ENCODE results near the gene PDP2. TPM values are rescaled to one million over a fixed set of nuclear protein-coding genes. Genes with fewer than 3 reads are reported as not detected.

PDP2 gene
- total RNA-seq, 1 experiment from 2014 or later = 42.0 TPM

GRCh38 chr16:66913711-66914110 lies 33.4 kb downstream of the PDP2 start:
- intact Hi-C loops (cut with micrococcal nuclease; ENCODE audit: unreplicated experiment) = no loop called here
- H3K9me3 ChIP-seq (ENCODE audit: low read depth, low read length, poor library complexity, severe bottlenecking) = no peaks in the 10 kb centered on the region
- ChIA-PET CTCF (no interaction called here), POLR2A (ENCODE audit: low non-redundant PET) (no interaction called here)
- H3K4me1 ChIP-seq (ENCODE audit: insufficient read depth, low read length, poor library complexity, severe bottlenecking) = no peaks in the 10 kb centered on the region
- H3K4me3 ChIP-seq (ENCODE audit: low read depth, low read length, poor library complexity, severe bottlenecking) = no peak overlapping the region
- TF ChIP-seq CTCF (conservative IDR thresholded peaks at IDR 0.05; ENCODE audit: low read depth, low read length) (no peak), EZH2 (IDR thresholded peaks at IDR 0.05; ENCODE audit: borderline replicate concordance, low read depth, low read length, poor library complexity, severe bottlenecking) (no peak)
- no peaks in the 10 kb centered on the region for H3K36me3 ChIP-seq (ENCODE audit: insufficient read depth, low read length, poor library complexity, severe bottlenecking)
- BruUV-seq (replicated peaks) = no TSS peak
- DNase-seq (ENCODE audit: low spot score) = no peak
- H3K27ac ChIP-seq (ENCODE audit: low read depth, low read length, poor library complexity, severe bottlenecking) = no peak overlapping the region
- H3K27me3 ChIP-seq (replicated peaks; ENCODE audit: insufficient read depth, low read depth, low read length, poor library complexity) = no peaks in the 10 kb centered on the region

GRCh38 chr16:66914541-66914940 lies 34.2 kb downstream of the PDP2 start:
- TF ChIP-seq EZH2 (IDR thresholded peaks at IDR 0.05; ENCODE audit: borderline replicate concordance, low read depth, low read length, poor library complexity, severe bottlenecking) (no peak), CTCF (conservative IDR thresholded peaks at IDR 0.05; ENCODE audit: low read depth, low read length) (no peak)
- no peak overlapping the region for H3K27ac ChIP-seq (ENCODE audit: low read depth, low read length, poor library complexity, severe bottlenecking)
- ChIA-PET CTCF (no interaction called here), POLR2A (ENCODE audit: low non-redundant PET) (no interaction called here)
- no peaks in the 10 kb centered on the region for H3K27me3 ChIP-seq (replicated peaks; ENCODE audit: insufficient read depth, low read depth, low read length, poor library complexity)
- H3K4me1 ChIP-seq (ENCODE audit: insufficient read depth, low read length, poor library complexity, severe bottlenecking) = no peaks in the 10 kb centered on the region
- no TSS peak for BruUV-seq (replicated peaks)
- no peaks in the 10 kb centered on the region for H3K9me3 ChIP-seq (ENCODE audit: low read depth, low read length, poor library complexity, severe bottlenecking)
- no peak for DNase-seq (ENCODE audit: low spot score)
- intact Hi-C loops (cut with micrococcal nuclease; ENCODE audit: unreplicated experiment) = no loop called here
- no peaks in the 10 kb centered on the region for H3K36me3 ChIP-seq (ENCODE audit: insufficient read depth, low read length, poor library complexity, severe bottlenecking)
- H3K4me3 ChIP-seq (ENCODE audit: low read depth, low read length, poor library complexity, severe bottlenecking) = no peak overlapping the region

- H3K27me3 ChIP-seq (replicated peaks; ENCODE audit: insufficient read depth, low read depth, low read length, poor library complexity) = no peaks in the 10 kb centered on the region
- no peak overlapping the region for H3K27ac ChIP-seq (ENCODE audit: low read depth, low read length, poor library complexity, severe bottlenecking)
- no peaks in the 10 kb centered on the region for H3K9me3 ChIP-seq (ENCODE audit: low read depth, low read length, poor library complexity, severe bottlenecking)
- CTCF ChIA-PET = no interaction called here
- TF ChIP-seq EZH2 (IDR thresholded peaks at IDR 0.05; ENCODE audit: borderline replicate concordance, low read depth, low read length, poor library complexity, severe bottlenecking) (no peak), CTCF (conservative IDR thresholded peaks at IDR 0.05; ENCODE audit: low read depth, low read length) (no peak)
- intact Hi-C loops (cut with micrococcal nuclease; ENCODE audit: unreplicated experiment) = no loop called here
- no peaks in the 10 kb centered on the region for H3K36me3 ChIP-seq (ENCODE audit: insufficient read depth, low read length, poor library complexity, severe bottlenecking)
- H3K4me3 ChIP-seq (ENCODE audit: low read depth, low read length, poor library complexity, severe bottlenecking) = no peak overlapping the region
- DNase-seq (ENCODE audit: low spot score) = no peak
- no TSS peak for BruUV-seq (replicated peaks)
- POLR2A ChIA-PET (ENCODE audit: low non-redundant PET) = no interaction called here
- H3K4me1 ChIP-seq (ENCODE audit: insufficient read depth, low read length, poor library complexity, severe bottlenecking) = no peaks in the 10 kb centered on the region
These were observed 34.7 kb downstream of the PDP2 start for GRCh38 chr16:66915041-66915440.
